ENCODE data around the gene NLRP6. TPM values are rescaled to one million over a fixed set of nuclear protein-coding genes. Genes with fewer than 3 reads are reported as not detected.
"Not testable (repeated sequence)": the region's sequence is repeated elsewhere in the genome, so short reads cannot be mapped to it uniquely, and the experiment has no call there.

The NLRP6 gene
- total RNA-seq, 1 donor from 2014 or later, result not detected

GRCh38 chr11:324156-324555, 45.9 kb downstream of the NLRP6 start:
- no peak for DNase-seq (ENCODE audit: low read depth)
- TF ChIP-seq CTCF (conservative IDR thresholded peaks at IDR 0.05; ENCODE audit: low read depth, low read length), result no peak
- no peak overlapping the region for H3K4me3 ChIP-seq (ENCODE audit: low read depth, low read length)

GRCh38 chr11:324593-325517, 46.6 kb downstream of the NLRP6 start:
- H3K4me3 ChIP-seq (ENCODE audit: low read depth, low read length), result peak overlapping the region; percentile 10
- DNase-seq (ENCODE audit: low read depth), result not testable (repeated sequence)

GRCh38 chr11:325796-326591, 47.8 kb downstream of the NLRP6 start:
- no peak for DNase-seq (ENCODE audit: low read depth)
- no peak for TF ChIP-seq CTCF (conservative IDR thresholded peaks at IDR 0.05; ENCODE audit: low read depth, low read length)
- no peak overlapping the region for H3K4me3 ChIP-seq (ENCODE audit: low read depth, low read length)

GRCh38 chr11:326592-326841, 48.3 kb downstream of the NLRP6 start:
- no peak overlapping the region for H3K4me3 ChIP-seq (ENCODE audit: low read depth, low read length)
- DNase-seq (ENCODE audit: low read depth), result no peak
- TF ChIP-seq CTCF (conservative IDR thresholded peaks at IDR 0.05; ENCODE audit: low read depth, low read length), result no peak

GRCh38 chr11:326842-327580, 48.8 kb downstream of the NLRP6 start:
- no peak for DNase-seq (ENCODE audit: low read depth)
- peak overlapping the region; percentile 18 for H3K4me3 ChIP-seq (ENCODE audit: low read depth, low read length)
- no peak for TF ChIP-seq CTCF (conservative IDR thresholded peaks at IDR 0.05; ENCODE audit: low read depth, low read length)

- DNase-seq (ENCODE audit: low read depth), result no peak
These were observed 49.3 kb downstream of the NLRP6 start for GRCh38 chr11:327581-327923.

More at GRCh38 chr11:327581-327923, 49.3 kb downstream of the NLRP6 start:
- no peak overlapping the region for H3K4me3 ChIP-seq (ENCODE audit: low read depth, low read length)
- no peak for TF ChIP-seq CTCF (conservative IDR thresholded peaks at IDR 0.05; ENCODE audit: low read depth, low read length)

All from epithelial cell of proximal tubule (primary cell).